ENCODE data around the gene PZP. TPM values are rescaled to one million over a fixed set of nuclear protein-coding genes. Genes with fewer than 3 reads are reported as not detected.

The PZP gene
- total RNA-seq, 4 donors from 2014 or later = 0.07 to 0.46 TPM; not detected in 2

DNA sequence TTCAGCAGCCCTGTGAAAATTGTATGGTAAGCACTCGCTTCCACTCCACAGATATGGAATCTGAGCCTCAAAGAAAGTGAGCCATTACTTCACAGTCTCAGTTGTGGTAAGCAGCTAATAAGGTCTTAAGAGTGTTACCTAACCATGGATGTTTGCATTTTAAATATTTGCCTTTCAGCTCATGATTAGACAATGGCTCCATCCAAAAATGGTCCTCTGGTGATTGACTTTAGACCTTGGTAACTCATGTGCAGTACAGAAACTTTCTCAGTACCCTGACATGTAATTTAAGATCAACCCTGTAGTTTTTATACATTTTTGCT lies 94.2 kb downstream of the PZP start:
- Histone ChIP-seq H3K27me3 (no peaks in the 10 kb centered on the region), H3K4me1 (peaks cover 26 to 40% of the 10 kb centered on the region in 2 donors), H3K9me3 (no peaks in the 10 kb centered on the region), H3K27ac (peak overlapping the region; percentile 25 to 69 (median 65)), H3K36me3 (peaks cover 2 to 29% of the 10 kb centered on the region in 2 donors), H3K4me3 (peak overlapping the region; percentile 46 to 56 (median 53))
- in situ Hi-C loops (cut with MboI; ENCODE audit: low sequenced_read_pairs in 4 of 4) = no loop called here
- no peak for ATAC-seq
- TF ChIP-seq POLR2A (IDR thresholded peaks at IDR 0.05) = no peak
- no peak for TF ChIP-seq CTCF (IDR thresholded peaks at IDR 0.05 in 4 of 5, conservative IDR thresholded peaks at IDR 0.05 in 1 of 5)
- no peak for DNase-seq
- intact Hi-C loops (cut with DNase I; ENCODE audit: low total_unique reads) = loop anchor here (10.0 kb wide), 1 partner anchor 131 kb away; no protein-coding TSS in a partner anchor

- intact Hi-C loops (cut with DNase I; ENCODE audit: low total_unique reads) (loop anchor here (10.0 kb wide), 1 partner anchor 131 kb away; no protein-coding TSS in a partner anchor), in situ Hi-C loops (cut with MboI; ENCODE audit: low sequenced_read_pairs in 4 of 4) (no loop called here)
- no peak for ATAC-seq
- Histone ChIP-seq H3K27me3 (no peaks in the 10 kb centered on the region), H3K4me1 (peaks cover 24 to 35% of the 10 kb centered on the region in 2 donors), H3K4me3 (peak overlapping the region; percentile 46 to 56 (median 53)), H3K36me3 (peaks cover 2 to 34% of the 10 kb centered on the region in 2 donors), H3K9me3 (no peaks in the 10 kb centered on the region), H3K27ac (peak overlapping the region; percentile 39 to 69 (median 65))
- DNase-seq = no peak
- no peak for TF ChIP-seq POLR2A (IDR thresholded peaks at IDR 0.05)
Measured at GRCh38 chr12:9113296-9113986, 94.8 kb downstream of the PZP start.

GRCh38 chr12:9112076-9112853 lies 95.9 kb downstream of the PZP start:
- intact Hi-C loops (cut with DNase I; ENCODE audit: low total_unique reads) = loop anchor here (10.0 kb wide), 1 partner anchor 133 kb away; no protein-coding TSS in a partner anchor
- Histone ChIP-seq H3K4me3 (peak overlapping the region in 2 of 4 donors; percentile 52 to 54), H3K36me3 (peaks cover 2 to 38% of the 10 kb centered on the region in 2 donors), H3K27me3 (no peaks in the 10 kb centered on the region), H3K27ac (peak overlapping the region in 3 of 4 donors; percentile 64 to 69 (median 66)), H3K4me1 (peaks cover 17 to 24% of the 10 kb centered on the region in 2 donors), H3K9me3 (no peaks in the 10 kb centered on the region)
- in situ Hi-C loops (cut with MboI; ENCODE audit: low sequenced_read_pairs in 4 of 4) = no loop called here
- no peak for DNase-seq
- TF ChIP-seq CTCF (IDR thresholded peaks at IDR 0.05 in 4 of 5, conservative IDR thresholded peaks at IDR 0.05 in 1 of 5) (no peak), POLR2A (IDR thresholded peaks at IDR 0.05) (no peak)
- no peak for ATAC-seq

DNA sequence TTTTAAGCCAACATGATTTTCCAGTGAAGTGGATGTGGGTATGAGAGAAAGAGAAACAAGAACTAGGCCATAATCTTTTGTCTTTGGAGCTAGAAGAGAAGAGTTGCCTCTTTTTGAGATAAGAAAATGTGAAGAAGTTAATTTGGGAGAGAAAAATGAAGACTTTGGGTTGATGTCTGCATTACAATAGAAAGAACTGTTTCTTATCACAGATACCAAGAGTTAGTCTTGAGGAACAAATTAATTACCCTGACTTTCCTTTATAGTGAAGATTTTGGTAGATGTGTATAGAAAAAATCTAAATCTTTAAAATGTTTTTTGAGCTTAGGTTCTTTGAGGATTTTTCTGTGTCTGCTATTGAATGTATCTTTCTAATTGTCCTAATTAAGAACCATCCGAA lies 96.7 kb downstream of the PZP start:
- Histone ChIP-seq H3K27ac (peak overlapping the region in 1 of 4 donors; percentile 69), H3K4me1 (peaks cover 10 to 17% of the 10 kb centered on the region in 2 donors), H3K4me3 (peak overlapping the region in 1 of 4 donors; percentile 54), H3K9me3 (no peaks in the 10 kb centered on the region), H3K27me3 (no peaks in the 10 kb centered on the region), H3K36me3 (peaks cover 2 to 42% of the 10 kb centered on the region in 2 donors)
- intact Hi-C loops (cut with DNase I; ENCODE audit: low total_unique reads) = loop anchor here (10.0 kb wide), 1 partner anchor 133 kb away; no protein-coding TSS in a partner anchor
- in situ Hi-C loops (cut with MboI; ENCODE audit: low sequenced_read_pairs in 4 of 4) = no loop called here
- no peak for DNase-seq
- no peak for ATAC-seq
- TF ChIP-seq CTCF (IDR thresholded peaks at IDR 0.05 in 4 of 5, conservative IDR thresholded peaks at IDR 0.05 in 1 of 5) (no peak), POLR2A (IDR thresholded peaks at IDR 0.05) (no peak)

Measured in gastrocnemius medialis (tissue), 4 donors.